Glomerular endothelial cell (primary cell): ENCODE data around the gene CLDND1. TPM values are rescaled to one million over a fixed set of nuclear protein-coding genes. Genes with fewer than 3 reads are reported as not detected.
"Not testable (repeated sequence)": the region's sequence is repeated elsewhere in the genome, so short reads cannot be mapped to it uniquely, and the experiment has no call there.

Experiments used
- DNase-seq: peaks from one replicate; pipeline ENCODE4 v3.0.0-alpha.2; 2011; ENCODE audit warnings: low read depth, low spot score; ENCODE audit errors: extremely low read depth
- total RNA-seq: library from RNA; depleted of rRNA; stranded (reverse); fragments of >200 nt; gene quantifications from 2 replicates; pipeline ENCODE4 v1.2.3, GENCODE V29; 2015

CLDND1 gene
- 112 and 118 TPM in 2 replicates for total RNA-seq

- DNase-seq = peak; percentile 68
Measured at GRCh38 chr3:98522544-98523281, at the start of gene CLDND1. Gene CLDND1, minus strand, starts transcription at chr3:98522902. Its CDS starts 1,478 bp downstream, at chr3:98521424.

DNA sequence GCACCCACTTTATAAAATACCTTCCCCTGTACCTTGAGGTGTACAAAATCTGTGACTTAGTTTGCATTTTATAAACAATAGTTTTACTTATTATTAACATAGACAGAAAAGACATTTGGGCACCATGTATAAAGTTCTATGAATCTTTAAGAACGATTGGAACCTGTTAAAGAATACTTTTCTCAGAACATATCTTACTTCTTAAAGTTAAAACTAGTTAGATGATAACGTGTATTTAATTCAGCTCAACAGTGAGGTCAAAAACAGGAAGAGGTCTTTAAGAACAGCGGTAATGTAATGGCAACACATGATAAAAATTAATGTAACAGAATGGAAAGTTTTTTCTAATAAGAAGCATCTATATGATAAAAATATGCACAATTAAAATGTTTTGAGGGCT, 45.7 kb upstream of the CLDND1 start:
- DNase-seq = no peak

GRCh38 chr3:98567666-98568270, 45.1 kb upstream of the CLDND1 start:
- no peak for DNase-seq

- DNase-seq = no peak
Measured at GRCh38 chr3:98565843-98566242, 43.1 kb upstream of the CLDND1 start.

DNA sequence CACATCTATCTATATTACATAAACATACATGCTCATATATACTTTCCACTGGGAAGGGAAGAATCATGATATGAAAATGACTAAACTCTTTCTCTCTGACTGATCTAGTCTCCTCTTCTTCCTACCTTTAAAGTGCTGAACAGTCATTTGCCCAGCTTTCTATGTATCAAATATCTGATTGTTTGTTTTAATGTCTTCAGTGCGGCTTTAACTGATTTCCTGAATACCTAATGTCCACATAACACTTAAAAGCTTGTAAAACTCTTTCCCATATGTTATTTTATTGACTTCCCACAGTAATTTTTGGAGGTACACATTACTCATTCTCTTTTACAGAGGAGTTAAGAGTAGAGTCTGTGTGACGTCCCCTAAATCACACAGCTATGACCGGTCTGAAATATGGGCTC, 42.5 kb upstream of the CLDND1 start:
- DNase-seq = no peak

GRCh38 chr3:98564282-98565005, 41.7 kb upstream of the CLDND1 start:
- DNase-seq = no peak

GRCh38 chr3:98563661-98564281, 41.1 kb upstream of the CLDND1 start:
- no peak for DNase-seq

DNA sequence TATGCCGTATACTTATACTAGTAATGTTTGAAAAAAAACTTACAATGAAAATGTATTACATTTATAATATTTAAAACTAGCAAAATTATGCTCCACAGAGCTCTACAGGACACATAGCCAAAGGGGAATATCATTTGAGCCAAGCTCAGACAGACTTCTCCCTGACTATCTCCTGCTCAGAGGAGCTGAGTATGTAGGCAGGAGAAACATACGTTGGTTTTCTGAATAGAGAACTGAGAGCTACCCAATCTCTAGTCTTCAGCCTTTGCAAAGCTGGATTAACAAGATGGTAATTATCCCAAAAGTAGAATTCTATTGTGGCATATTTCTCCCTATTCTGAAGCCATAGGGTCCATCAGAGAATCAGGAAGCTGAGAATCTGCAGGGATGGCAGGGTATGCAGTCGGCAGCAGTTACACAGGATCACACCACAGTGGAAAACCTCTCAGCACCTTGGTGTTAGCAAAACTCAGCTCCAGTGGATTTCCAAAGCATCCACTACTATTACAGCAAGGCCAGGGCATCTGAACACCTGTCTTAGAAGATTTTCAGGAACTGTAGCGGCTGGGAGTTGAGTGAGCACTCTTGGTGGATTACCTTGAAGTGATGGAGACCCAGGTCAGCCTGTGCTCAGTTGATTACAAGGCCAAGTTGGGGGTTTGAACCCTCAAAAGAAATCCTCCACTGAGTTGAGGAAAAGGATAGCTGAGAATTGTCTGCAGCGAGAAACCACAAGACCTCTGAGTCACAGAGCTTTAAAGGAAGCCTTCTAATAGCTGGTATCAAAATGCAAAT, 39.2 kb upstream of the CLDND1 start:
- DNase-seq = no peak

DNA sequence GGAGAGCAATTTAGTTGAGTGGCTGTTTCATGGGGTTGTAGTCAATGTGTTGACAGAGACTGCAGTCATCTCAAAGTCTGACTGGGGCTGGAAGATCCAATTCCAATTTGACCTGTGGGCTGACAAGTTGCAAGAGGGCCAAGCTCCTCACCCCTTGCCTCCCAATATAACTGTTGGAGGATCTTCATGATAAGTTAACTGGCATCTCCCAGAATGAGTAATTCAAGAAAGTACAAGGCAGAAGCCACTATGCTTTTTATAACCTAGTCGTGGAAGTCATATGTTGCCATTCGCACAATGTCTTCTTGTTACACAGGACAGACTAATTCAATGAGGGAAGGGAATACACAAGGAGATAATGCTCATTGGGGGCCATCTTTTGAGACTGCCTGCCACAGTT, 38.2 kb upstream of the CLDND1 start:
- no peak for DNase-seq

- not testable (repeated sequence) for DNase-seq
Measured at GRCh38 chr3:98559769-98560168, 37.1 kb upstream of the CLDND1 start.

GRCh38 chr3:98558100-98558827, 35.6 kb upstream of the CLDND1 start:
- no peak for DNase-seq

DNA sequence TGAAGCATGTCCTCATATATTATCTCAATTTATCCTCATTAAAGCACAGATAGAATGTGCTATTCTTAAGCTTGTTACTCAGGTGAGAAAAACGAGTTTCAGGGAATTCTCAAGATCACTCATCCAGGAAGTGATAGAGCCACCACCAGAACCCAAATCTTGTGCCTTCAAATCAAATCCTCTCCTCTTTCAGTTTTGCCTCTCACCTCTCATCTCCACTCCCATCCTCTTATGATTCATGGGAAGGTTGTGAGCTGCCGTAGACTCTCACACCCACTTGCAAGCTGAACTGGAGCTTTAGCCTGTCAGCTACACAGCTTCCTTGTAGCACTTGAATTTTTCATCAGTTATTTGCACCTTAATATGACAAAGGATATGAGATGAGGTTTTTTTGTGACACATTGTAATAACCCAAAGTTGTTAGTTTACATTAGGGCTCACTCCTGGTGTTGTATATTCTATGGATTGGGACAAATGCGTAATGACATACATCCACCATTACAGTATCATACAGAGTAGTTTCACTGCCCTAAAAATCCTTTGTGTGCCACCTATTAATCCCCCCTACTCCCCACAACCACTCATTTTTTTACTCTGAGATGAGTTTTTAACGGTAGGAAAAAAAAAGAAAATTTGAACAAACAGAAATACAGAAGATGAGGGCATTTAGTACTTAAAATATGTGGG, 34.8 kb upstream of the CLDND1 start:
- no peak for DNase-seq

DNA sequence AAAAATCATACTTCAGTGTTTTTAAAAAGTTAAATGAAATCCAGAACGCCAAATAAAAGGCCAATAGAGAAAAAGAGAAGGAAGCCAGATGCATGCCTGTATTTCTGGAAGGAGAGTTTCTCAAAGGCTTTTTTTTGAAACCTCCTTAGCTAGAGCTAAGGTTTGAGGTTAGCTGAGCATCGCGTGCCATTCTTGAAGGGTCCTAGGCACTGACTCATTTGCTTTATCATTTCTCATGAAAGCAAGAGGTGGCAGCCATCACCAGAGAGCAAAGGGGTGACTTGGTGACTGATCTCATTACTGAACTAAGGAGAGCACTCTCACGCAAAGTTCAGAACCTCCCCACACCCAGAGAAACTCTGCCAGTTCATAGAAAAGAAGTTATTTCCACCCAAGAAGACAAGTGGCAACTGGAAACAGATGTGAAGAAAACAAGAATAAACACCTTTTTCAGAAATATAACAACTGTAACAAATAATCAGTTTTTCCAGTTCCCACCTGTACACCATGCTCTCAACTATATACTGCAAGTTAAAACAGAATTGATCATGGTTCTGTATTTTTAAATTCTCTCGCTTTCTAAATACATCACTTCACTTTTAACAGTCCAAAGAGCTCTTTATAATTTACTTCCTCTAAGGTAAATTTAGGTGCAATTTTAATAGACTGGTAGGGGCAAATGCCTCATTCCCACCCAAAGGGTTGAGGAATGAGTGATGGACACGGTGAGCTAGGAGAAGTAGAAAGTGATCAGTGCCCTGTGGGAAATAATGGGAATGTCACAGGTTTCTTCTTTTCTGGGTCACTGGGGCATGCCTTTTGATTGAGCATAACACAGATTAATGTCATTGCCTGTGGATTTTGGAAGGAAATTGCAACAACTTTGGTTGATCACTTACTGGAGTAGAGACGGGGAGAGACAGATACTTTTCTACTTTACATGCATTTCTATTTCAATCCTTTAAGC, 33.7 kb upstream of the CLDND1 start:
- no peak for DNase-seq

GRCh38 chr3:98555025-98555379, 32.3 kb upstream of the CLDND1 start:
- no peak for DNase-seq

- DNase-seq = no peak
Measured at GRCh38 chr3:98554580-98554979, 31.9 kb upstream of the CLDND1 start.

GRCh38 chr3:98553753-98554152, 31.1 kb upstream of the CLDND1 start:
- DNase-seq = no peak

GRCh38 chr3:98553021-98553563, 30.4 kb upstream of the CLDND1 start:
- DNase-seq = no peak
